H9 (cell line): ENCODE results near the gene FAM13A. TPM values are rescaled to one million over a fixed set of nuclear protein-coding genes. Genes with fewer than 3 reads are reported as not detected.

ENCODE experiments used
- DNase-seq: peaks from one replicate; pipeline ENCODE4 v3.0.0-alpha.2; 2017
- H2AFZ ChIP-seq: one replicate; pipeline ENCODE4 v1.6.1; 2013; ENCODE audit warnings: mild to moderate bottlenecking, low read length, control low read depth, moderate library complexity
- H2AK5ac ChIP-seq: 2 replicates; pipeline ENCODE4 v1.6.1; 2013; ENCODE audit warnings: low read length, control low read depth, mixed read lengths; ENCODE audit not compliant: insufficient read length
- H2BK120ac ChIP-seq: one replicate; pipeline ENCODE4 v1.6.1; 2013; ENCODE audit warnings: low read depth, mild to moderate bottlenecking, low read length, control low read depth, inconsistent platforms; ENCODE audit not compliant: poor library complexity, severe bottlenecking
- H2BK12ac ChIP-seq: 2 replicates; pipeline ENCODE4 v1.6.1; 2013; ENCODE audit warnings: low read length, control low read depth, mixed read lengths, low read depth; ENCODE audit not compliant: insufficient read length
- H2BK15ac ChIP-seq: 2 replicates; pipeline ENCODE4 v1.6.1; 2013; ENCODE audit warnings: low read depth, low read length, control low read depth
- H2BK20ac ChIP-seq: one replicate; pipeline ENCODE4 v1.6.1; 2013; ENCODE audit warnings: low read depth, mild to moderate bottlenecking, low read length, control low read depth, inconsistent platforms; ENCODE audit not compliant: poor library complexity, severe bottlenecking
- H2BK5ac ChIP-seq: 2 replicates; pipeline ENCODE4 v1.6.1; 2013; ENCODE audit warnings: low read length, control low read depth, mixed read lengths; ENCODE audit not compliant: insufficient read length
- H3K14ac ChIP-seq: 2 replicates; pipeline ENCODE4 v1.6.1; 2013; ENCODE audit warnings: low read length, control low read depth; ENCODE audit not compliant: insufficient read depth
- H3K18ac ChIP-seq: 2 replicates; pipeline ENCODE4 v1.6.1; 2013; ENCODE audit warnings: low read depth, mild to moderate bottlenecking, mixed read lengths, low read length, control low read depth; ENCODE audit not compliant: insufficient read length
- H3K23ac ChIP-seq: 2 replicates; pipeline ENCODE4 v1.6.1; 2013; ENCODE audit warnings: low read length, control low read depth, mixed read lengths, low read depth; ENCODE audit not compliant: insufficient read length
- H3K23me2 ChIP-seq: 2 replicates; pipeline ENCODE4 v1.6.1; 2013; ENCODE audit warnings: low read depth, mild to moderate bottlenecking, mixed read lengths, low read length, control low read depth; ENCODE audit not compliant: insufficient read length, poor library complexity, severe bottlenecking
- H3K27ac ChIP-seq: 2 replicates; pipeline ENCODE4 v1.5.1; 2013; ENCODE audit warnings: low read length, control low read depth, mixed read lengths, low read depth; ENCODE audit not compliant: insufficient read length
- H3K27me3 ChIP-seq: 2 replicates; pipeline ENCODE4 v1.6.1; 2013; ENCODE audit warnings: low read length, control low read depth, inconsistent platforms; ENCODE audit not compliant: insufficient read depth
- H3K4ac ChIP-seq: 2 replicates; pipeline ENCODE4 v1.6.1; 2013; ENCODE audit warnings: low read depth, mild to moderate bottlenecking, control low read depth, inconsistent platforms, low read length, moderate library complexity
- H3K4me1 ChIP-seq: 2 replicates; pipeline ENCODE4 v1.6.1; 2013; ENCODE audit warnings: low read length, control low read depth, inconsistent platforms; ENCODE audit not compliant: insufficient read depth
- H3K4me2 ChIP-seq: 2 replicates; pipeline ENCODE4 v1.6.1; 2013; ENCODE audit warnings: low read length, control low read depth, mixed read lengths; ENCODE audit not compliant: insufficient read length, insufficient read depth
- H3K56ac ChIP-seq: 2 replicates; pipeline ENCODE4 v1.6.1; 2013; ENCODE audit warnings: low read depth, mild to moderate bottlenecking, mixed read lengths, low read length, control low read depth; ENCODE audit not compliant: insufficient read length
- H3K79me1 ChIP-seq: 2 replicates; pipeline ENCODE4 v1.6.1; 2013; ENCODE audit warnings: low read depth, mild to moderate bottlenecking, moderate library complexity, low read length, control low read depth, inconsistent platforms; ENCODE audit not compliant: insufficient read depth, poor library complexity, severe bottlenecking
- H3K79me2 ChIP-seq: 2 replicates; pipeline ENCODE4 v1.6.1; 2013; ENCODE audit warnings: low read length, control low read depth, inconsistent platforms; ENCODE audit not compliant: insufficient read depth
- H3K9ac ChIP-seq: 2 replicates; pipeline ENCODE4 v1.6.1; 2013; ENCODE audit warnings: low read length, control low read depth, mixed read lengths; ENCODE audit not compliant: insufficient read length; ENCODE audit errors: extremely low read depth
- H3K9me3 ChIP-seq: one replicate; pipeline ENCODE4 v1.6.1; 2013; ENCODE audit warnings: low read depth, low read length, inconsistent platforms; ENCODE audit not compliant: control insufficient read depth
- H3T11ph ChIP-seq: one replicate; pipeline ENCODE4 v1.6.1; 2013; ENCODE audit warnings: mild to moderate bottlenecking, low read length, control low read depth, inconsistent platforms
- H4K20me1 ChIP-seq: one replicate; pipeline ENCODE4 v1.6.1; 2013; ENCODE audit not compliant: control insufficient read depth, insufficient read length, insufficient read depth
- H4K5ac ChIP-seq: 2 replicates; pipeline ENCODE4 v1.6.1; 2013; ENCODE audit warnings: low read depth, mild to moderate bottlenecking, mixed read lengths, low read length, control low read depth; ENCODE audit not compliant: insufficient read length
- H4K8ac ChIP-seq: replicated peaks from 2 replicates; pipeline ENCODE4 v1.6.1; 2013; ENCODE audit warnings: low read length, control low read depth, mixed read lengths, low read depth; ENCODE audit not compliant: insufficient read length
- H4K91ac ChIP-seq: 2 replicates; pipeline ENCODE4 v1.6.1; 2013; ENCODE audit warnings: low read depth, mild to moderate bottlenecking, moderate library complexity, mixed read lengths, low read length, control low read depth; ENCODE audit not compliant: insufficient read length
- H3K27ac Mint-ChIP-seq, 3 experiments: 2 replicates in 2 of 3; 3 replicates in 1 of 3; pipeline ENCODE4 v1.8.0; 2020 to 2021; ENCODE audit warnings: mixed read lengths in 3 of 3, mild to moderate bottlenecking in 1 of 3, moderate library complexity in 1 of 3
- H3K27me3 Mint-ChIP-seq: 2 replicates; pipeline ENCODE4 v1.8.0; 2021; ENCODE audit warnings: low read depth, mild to moderate bottlenecking, moderate library complexity, mixed read lengths
- H3K36me3 Mint-ChIP-seq, 3 experiments: 2 replicates in 2 of 3; 3 replicates in 1 of 3; pipeline ENCODE4 v1.8.0; 2020 to 2021; ENCODE audit warnings: low read depth in 3 of 3, mixed read lengths in 3 of 3; ENCODE audit not compliant: insufficient read depth in 1 of 3
- H3K4me1 Mint-ChIP-seq, 2 experiments: 2 replicates each; pipeline ENCODE4 v1.8.0; 2020; ENCODE audit warnings: mixed read lengths in 2 of 2
- H3K4me3 Mint-ChIP-seq, 2 experiments: 2 replicates in 1 of 2; 3 replicates in 1 of 2; pipeline ENCODE4 v1.8.0; 2020 to 2021; ENCODE audit warnings: mild to moderate bottlenecking in 2 of 2, mixed read lengths in 2 of 2, moderate library complexity in 1 of 2
- H3K9me3 Mint-ChIP-seq, 2 experiments: 2 replicates in 1 of 2; 3 replicates in 1 of 2; pipeline ENCODE4 v1.8.0; 2020; ENCODE audit warnings: mild to moderate bottlenecking in 2 of 2, mixed read lengths in 2 of 2, moderate library complexity in 1 of 2
- CTCF ChIP-seq: fragments of 200-600 bp; sonication (generic); conservative IDR thresholded peaks from 3 replicates; pipeline ENCODE4 v1.8.0; 2021; ENCODE audit warnings: antibody characterized with exemption, mild to moderate bottlenecking
- WGBS: extraction: QIAGEN DNeasy Blood & Tissue Kit; methylation state at CpG from one replicate; pipeline ENCODE4 v1.1.7; 2013; ENCODE audit warnings: missing lambda C conversion rate, low lambda C conversion rate, mixed read lengths; ENCODE audit not compliant: insufficient read length; ENCODE audit errors: extremely low coverage; 5-methylcytosine and 5-hydroxymethylcytosine counted together
- total RNA-seq: library from RNA; stranded (reverse); gene quantifications from 2 replicates; pipeline ENCODE4 v1.2.1, GENCODE V29; 2021

FAM13A gene
- total RNA-seq, 1 experiment from 2014 or later = 12.7 TPM

- peaks cover 5 to 15% of the 10 kb centered on the region in 2 experiments for H3K4me1 Mint-ChIP-seq
- Histone ChIP-seq H4K91ac (no peak overlapping the region), H2BK120ac (no peak overlapping the region), H3K23me2 (no peaks in the 10 kb centered on the region), H2AK5ac (no peak overlapping the region), H3K4me1 (no peaks in the 10 kb centered on the region), H2BK5ac (no peak overlapping the region), H3K79me1 (no peaks in the 10 kb centered on the region), H2BK20ac (no peak overlapping the region), H3K14ac (no peak overlapping the region), H3K23ac (no peak overlapping the region), H2AFZ (no peak overlapping the region), H2BK12ac (no peak overlapping the region), H3K9me3 (no peaks in the 10 kb centered on the region), H3K4ac (no peak overlapping the region), H4K8ac (no peak overlapping the region), H3K27me3 (no peaks in the 10 kb centered on the region), H3K79me2 (no peaks in the 10 kb centered on the region), H3K18ac (no peak overlapping the region), H3K56ac (no peak overlapping the region), H4K20me1 (no peaks in the 10 kb centered on the region), H2BK15ac (no peak overlapping the region), H3K27ac (no peak overlapping the region), H3K9ac (no peak overlapping the region), H3T11ph (no peak overlapping the region), H3K4me2 (no peak overlapping the region), H4K5ac (no peak overlapping the region)
- no CpG with 5 or more reads among the region's 1 CpG for WGBS
- H3K36me3 Mint-ChIP-seq = peaks cover 19 to 33% (median 29%) of the 10 kb centered on the region in 3 experiments; a peak in 6 of 7 replicates
- no peaks in the 10 kb centered on the region for H3K9me3 Mint-ChIP-seq
- TF ChIP-seq CTCF = no peak
- H3K27ac Mint-ChIP-seq = 0 out of 7 replicates have a peak overlapping the region, but pooled peaks of 1 of the 3 experiments have one; percentile 19
- H3K27me3 Mint-ChIP-seq = no peaks in the 10 kb centered on the region
- no peak for DNase-seq
- no peak overlapping the region for H3K4me3 Mint-ChIP-seq
Observed at GRCh38 chr4:88745175-88745574, 311.8 kb downstream of the FAM13A start.
